GM19193 (cell line): Measurements from ENCODE around the gene TMEM19.

Experiments
- POLR2A ChIP-seq: IDR thresholded peaks from 4 replicates; pipeline ENCODE4 v1.6.1; 2011; ENCODE audit not compliant: insufficient read depth, insufficient read length; ENCODE audit errors: extremely low read depth

The TMEM19 gene

GRCh38 chr12:71685914-71686657 lies at the start of gene TMEM19:
TSS of gene TMEM19 (plus strand) at chr12:71686082. CDS start at chr12:71686681, 599 bp downstream.
- TF ChIP-seq POLR2A: peak; percentile 90

GRCh38 chr12:71636704-71637115 lies 49.2 kb upstream of the TMEM19 start:
- no peak for TF ChIP-seq POLR2A

GRCh38 chr12:71638499-71638898 lies 47.4 kb upstream of the TMEM19 start:
- TF ChIP-seq POLR2A: no peak

GRCh38 chr12:71639341-71639760 lies 46.5 kb upstream of the TMEM19 start:
- TF ChIP-seq POLR2A: no peak

GRCh38 chr12:71640316-71640715 lies 45.6 kb upstream of the TMEM19 start:
- TF ChIP-seq POLR2A: no peak

GRCh38 chr12:71641390-71641789 lies 44.5 kb upstream of the TMEM19 start:
- TF ChIP-seq POLR2A: no peak

GRCh38 chr12:71642264-71642663 lies 43.6 kb upstream of the TMEM19 start:
- TF ChIP-seq POLR2A: no peak

- TF ChIP-seq POLR2A: no peak
These were observed 40.6 kb upstream of the TMEM19 start for GRCh38 chr12:71645268-71645667.

- no peak for TF ChIP-seq POLR2A
These were observed 39.4 kb upstream of the TMEM19 start for GRCh38 chr12:71646512-71646911.

- no peak for TF ChIP-seq POLR2A
These were observed 37.3 kb upstream of the TMEM19 start for GRCh38 chr12:71648537-71648936.

GRCh38 chr12:71649401-71649800 lies 36.5 kb upstream of the TMEM19 start:
- no peak for TF ChIP-seq POLR2A

GRCh38 chr12:71652656-71653055 lies 33.2 kb upstream of the TMEM19 start:
- no peak for TF ChIP-seq POLR2A

GRCh38 chr12:71653137-71653536 lies 32.7 kb upstream of the TMEM19 start:
- TF ChIP-seq POLR2A: no peak

GRCh38 chr12:71654200-71654599 lies 31.7 kb upstream of the TMEM19 start:
- TF ChIP-seq POLR2A: no peak

- no peak for TF ChIP-seq POLR2A
These were observed 30.4 kb upstream of the TMEM19 start for GRCh38 chr12:71655495-71655894.

- TF ChIP-seq POLR2A: no peak
These were observed 30.0 kb upstream of the TMEM19 start for GRCh38 chr12:71655907-71656306.

GRCh38 chr12:71656740-71657139 lies 29.1 kb upstream of the TMEM19 start:
- no peak for TF ChIP-seq POLR2A

- no peak for TF ChIP-seq POLR2A
These were observed 23.8 kb upstream of the TMEM19 start for GRCh38 chr12:71661977-71662530.
